H1 (cell line): ENCODE data around the gene ANP32B. TPM values are rescaled to one million over a fixed set of nuclear protein-coding genes. Genes with fewer than 3 reads are reported as not detected.

Experiments used
- CTCF ChIA-PET: fragments of 300-600 bp; sonication (Branson Sonifier 250); formaldehyde crosslinking; loops from one replicate; lab custom pipeline; 2021; ENCODE audit not compliant: partially characterized antibody; lab: Charles Lee
- POLR2A ChIA-PET: fragments of 300-600 bp; sonication (Branson Sonifier 250); formaldehyde crosslinking; loops from one replicate; lab custom pipeline; 2021; ENCODE audit warnings: inconsistent platforms; ENCODE audit not compliant: partially characterized antibody; lab: Charles Lee
- DNase-seq, 2 experiments: peaks; one replicate each; pipeline versions ENCODE4 v3.0.0 to v3.0.0-alpha.2; 2010 to 2022; ENCODE audit warnings: low spot score in 2 of 2, low read depth in 1 of 2, mixed read lengths in 1 of 2
- FAIRE-seq: peaks from 2 replicates; lab custom pipeline; 2011; peaks lifted over from hg19 to GRCh38; lab: Jason Lieb, UNC
- H2AFZ ChIP-seq: 2 replicates; pipeline ENCODE4 v1.8.1; 2012; ENCODE audit warnings: low read length, inconsistent platforms
- H2AK5ac ChIP-seq: 2 replicates; pipeline ENCODE4 v1.6.1; 2013; ENCODE audit warnings: low read depth, low read length
- H2BK120ac ChIP-seq: replicated peaks from 2 replicates; pipeline ENCODE3; 2013; ENCODE audit warnings: low read depth, low read length, inconsistent platforms
- H2BK12ac ChIP-seq: 2 replicates; pipeline ENCODE4 v1.6.1; 2013; ENCODE audit warnings: low read depth, low read length
- H2BK15ac ChIP-seq: 2 replicates; pipeline ENCODE4 v1.6.1; 2013; ENCODE audit warnings: low read length
- H2BK20ac ChIP-seq: 2 replicates; pipeline ENCODE4 v1.6.1; 2013; ENCODE audit warnings: low read length
- H2BK5ac ChIP-seq: 2 replicates; pipeline ENCODE4 v1.6.1; 2013; ENCODE audit warnings: low read depth, low read length
- H3K14ac ChIP-seq: 2 replicates; pipeline ENCODE4 v1.6.1; 2013; ENCODE audit warnings: inconsistent platforms; ENCODE audit not compliant: insufficient read length
- H3K18ac ChIP-seq: 2 replicates; pipeline ENCODE4 v1.6.1; 2013; ENCODE audit warnings: low read length; ENCODE audit errors: extremely low read depth
- H3K23ac ChIP-seq: 2 replicates; pipeline ENCODE4 v1.6.1; 2013; ENCODE audit warnings: inconsistent platforms; ENCODE audit not compliant: insufficient read length
- H3K23me2 ChIP-seq: 2 replicates; pipeline ENCODE4 v1.6.1; 2013; ENCODE audit warnings: low read depth, low read length
- H3K27ac ChIP-seq: 2 replicates; pipeline ENCODE4 v1.6.1; 2011; ENCODE audit warnings: low read depth, low read length, inconsistent platforms
- H3K27me3 ChIP-seq, 4 experiments: replicated peaks in 1 of 4; 1 replicate in 1 of 4; 2 replicates in 3 of 4; pipeline versions ENCODE4 v1.6.1 to v1.8.1; 2011 to 2013; ENCODE audit warnings: low read length in 3 of 4, mild to moderate bottlenecking in 3 of 4, inconsistent platforms in 2 of 4, mixed read lengths in 2 of 4, moderate library complexity in 1 of 4; ENCODE audit not compliant: control insufficient read depth in 3 of 4, insufficient read depth in 3 of 4; ENCODE audit errors: extremely low read depth in 1 of 4
- H3K36me3 ChIP-seq, 4 experiments: 2 replicates each; pipeline versions ENCODE4 v1.6.1 to v1.8.1; 2011 to 2013; ENCODE audit warnings: mild to moderate bottlenecking in 4 of 4, low read length in 3 of 4, moderate library complexity in 2 of 4, control low read depth in 1 of 4, inconsistent platforms in 1 of 4; ENCODE audit not compliant: insufficient read depth in 4 of 4, control insufficient read depth in 2 of 4
- H3K4ac ChIP-seq: replicated peaks from 2 replicates; pipeline ENCODE3; 2013; ENCODE audit warnings: low read length, low read depth, mixed read lengths, inconsistent platforms; ENCODE audit not compliant: insufficient read length
- H3K4me1 ChIP-seq, 4 experiments: replicated peaks in 1 of 4; 1 replicate in 1 of 4; 2 replicates in 3 of 4; pipeline versions ENCODE4 v1.6.1 to v1.8.1; 2011 to 2013; ENCODE audit warnings: low read length in 3 of 4, inconsistent platforms in 2 of 4, mixed read lengths in 1 of 4; ENCODE audit not compliant: insufficient read depth in 4 of 4, control insufficient read depth in 3 of 4
- H3K4me2 ChIP-seq, 2 experiments: 2 replicates each; pipeline versions ENCODE4 v1.6.1 to v1.8.1; 2011 to 2013; ENCODE audit warnings: low read depth in 2 of 2, low read length in 2 of 2, control low read depth in 1 of 2, inconsistent platforms in 1 of 2, mild to moderate bottlenecking in 1 of 2; ENCODE audit not compliant: insufficient read depth in 1 of 2
- H3K4me3 ChIP-seq, 4 experiments: fragments of 200-600, 300-600 bp in 1 of 4; sonication (generic), shearing (Covaris generic), sonication (Bioruptor Twin) in 1 of 4; 2 replicates each; pipeline versions ENCODE4 v1.5.1 to v1.8.1; 2011 to 2016; ENCODE audit warnings: low read length in 4 of 4, low read depth in 3 of 4, control low read depth in 2 of 4, inconsistent platforms in 2 of 4, mild to moderate bottlenecking in 2 of 4, mixed read lengths in 1 of 4, moderate library complexity in 1 of 4; ENCODE audit not compliant: insufficient read depth in 2 of 4; ENCODE audit errors: extremely low read depth in 1 of 4
- H3K56ac ChIP-seq: replicated peaks from 2 replicates; pipeline ENCODE3; 2013; ENCODE audit warnings: low read depth, mild to moderate bottlenecking, mixed read lengths, low read length, inconsistent platforms; ENCODE audit not compliant: insufficient read length
- H3K79me1 ChIP-seq: 2 replicates; pipeline ENCODE4 v1.6.1; 2013; ENCODE audit warnings: low read depth, low read length, control low read depth
- H3K79me2 ChIP-seq, 2 experiments: 2 replicates each; pipeline versions ENCODE4 v1.6.1 to v1.8.1; 2012 to 2013; ENCODE audit warnings: low read length in 2 of 2, mild to moderate bottlenecking in 2 of 2, inconsistent platforms in 1 of 2; ENCODE audit not compliant: insufficient read depth in 2 of 2, control insufficient read depth in 1 of 2
- H3K9ac ChIP-seq, 4 experiments: replicated peaks in 1 of 4; 1 replicate in 1 of 4; 2 replicates in 3 of 4; pipeline versions ENCODE4 v1.6.1 to v1.8.1; 2011 to 2013; ENCODE audit warnings: low read depth in 3 of 4, low read length in 3 of 4, control low read depth in 2 of 4, mild to moderate bottlenecking in 2 of 4, moderate library complexity in 2 of 4, inconsistent platforms in 1 of 4; ENCODE audit errors: extremely low read depth in 1 of 4
- H3K9me3 ChIP-seq, 2 experiments: 2 replicates each; pipeline versions ENCODE4 v1.6.1 to v1.8.1; 2012 to 2013; ENCODE audit warnings: mild to moderate bottlenecking in 2 of 2, moderate library complexity in 2 of 2, control low read depth in 1 of 2, inconsistent platforms in 1 of 2, low read depth in 1 of 2, low read length in 1 of 2, mixed read lengths in 1 of 2; ENCODE audit not compliant: insufficient read depth in 2 of 2
- H4K20me1 ChIP-seq, 2 experiments: replicated peaks in 1 of 2; 2 replicates each; pipeline versions ENCODE3 to v1.8.1; 2011 to 2013; ENCODE audit warnings: inconsistent platforms in 2 of 2, low read length in 2 of 2, mild to moderate bottlenecking in 1 of 2; ENCODE audit not compliant: insufficient read depth in 2 of 2, control insufficient read depth in 1 of 2
- H4K5ac ChIP-seq: 2 replicates; pipeline ENCODE4 v1.6.1; 2013; ENCODE audit warnings: low read length, low read depth, mixed read lengths, inconsistent platforms; ENCODE audit not compliant: insufficient read length
- H4K8ac ChIP-seq: 2 replicates; pipeline ENCODE4 v1.8.0; 2013; ENCODE audit warnings: mild to moderate bottlenecking, moderate library complexity, low read length, inconsistent platforms; ENCODE audit not compliant: insufficient read depth; ENCODE audit errors: extremely low read depth
- H4K91ac ChIP-seq: replicated peaks from 2 replicates; pipeline ENCODE3; 2013; ENCODE audit warnings: low read length, mixed read lengths, inconsistent platforms; ENCODE audit not compliant: insufficient read length
- BCL11A ChIP-seq, 2 experiments: IDR thresholded peaks; one replicate each; pipeline ENCODE4 v1.6.1; 2011; ENCODE audit warnings: low read depth in 2 of 2, low read length in 2 of 2, mild to moderate bottlenecking in 2 of 2
- CHD2 ChIP-seq: IDR thresholded peaks from 2 replicates; pipeline ENCODE4 v1.6.1; 2012; ENCODE audit warnings: low read length, improper control_type of control experiment
- EP300 ChIP-seq, 2 experiments: IDR thresholded peaks; 1 replicate in 1 of 2; 2 replicates in 1 of 2; pipeline ENCODE4 v1.6.1; 2011 to 2012; ENCODE audit warnings: low read depth in 2 of 2, low read length in 2 of 2, mild to moderate bottlenecking in 2 of 2, borderline replicate concordance in 1 of 2, inconsistent platforms in 1 of 2, moderate library complexity in 1 of 2
- HDAC2 ChIP-seq, 2 experiments: fragments of 300-600 bp in 1 of 2; sonication (generic) in 1 of 2; IDR thresholded peaks; 2 replicates each; pipeline ENCODE4 v1.6.1; 2011 to 2012; ENCODE audit warnings: low read depth in 2 of 2, low read length in 2 of 2, mild to moderate bottlenecking in 2 of 2, moderate library complexity in 2 of 2, borderline replicate concordance in 1 of 2, inconsistent platforms in 1 of 2
- KDM1A ChIP-seq: fragments of 200-600, 300-600 bp; sonication (generic); IDR thresholded peaks from 2 replicates; pipeline ENCODE4 v1.7.1; 2016; ENCODE audit warnings: mild to moderate bottlenecking, low read length, borderline replicate concordance
- SIN3A ChIP-seq, 2 experiments: IDR thresholded peaks in 1 of 2; conservative IDR thresholded peaks in 1 of 2; 2 replicates each; pipeline ENCODE4 v1.6.1; 2011 to 2012; ENCODE audit warnings: low read length in 2 of 2, improper control_type of control experiment in 1 of 2, low read depth in 1 of 2, mild to moderate bottlenecking in 1 of 2
- WGBS, 2 experiments: shearing (Covaris generic) in 1 of 2; methylation state at CpG; one replicate each; pipeline versions ENCODE4 v1.1.6 to v1.1.7; 2013 to 2015; ENCODE audit warnings: low lambda C conversion rate in 2 of 2, mixed read lengths in 2 of 2, inconsistent platforms in 1 of 2, low coverage in 1 of 2, missing lambda C conversion rate in 1 of 2; ENCODE audit not compliant: insufficient replicate concordance in 2 of 2, insufficient coverage in 1 of 2, insufficient read length in 1 of 2; ENCODE audit errors: extremely low coverage in 1 of 2, missing lambda C conversion rate in 1 of 2; 5-methylcytosine and 5-hydroxymethylcytosine counted together
- polyA plus RNA-seq, 7 experiments: library from polyadenylated mRNA; depleted of rRNA in 3 of 7; stranded (reverse) in 5 of 7; unstranded in 2 of 7; fragments of >200 nt in 5 of 7; fragments of 200-250 nt in 2 of 7; gene quantifications; 1 replicate in 5 of 7; 2 replicates in 1 of 7; 4 replicates in 1 of 7; pipeline versions ENCODE4 v1.2.1 to v1.2.3, GENCODE V29; 2011 to 2013; ENCODE audit warnings: missing spikeins in 2 of 7, mixed read lengths in 2 of 7
- total RNA-seq: library from RNA; stranded (reverse); fragmentation: NEBNext Ultra II Directional; extraction: Animal tissue kit (Norgen Biotek cat#: 25700); gene quantifications from 2 replicates; pipeline ENCODE4 v1.2.1, GENCODE V29; 2021

Gene ANP32B
- total and polyA plus RNA-seq, 2 of the 8 experiments (the other 6 are each of a cell fraction or from before 2014, with no cell fraction given) = 7.6 to 88.1 TPM

- no peak for DNase-seq
- no peak overlapping the region for H2AK5ac ChIP-seq
- H2BK15ac ChIP-seq = no peak overlapping the region
- H3K4me2 ChIP-seq = peak overlapping the region; percentile 75 to 89
- H3K9me3 ChIP-seq = 0 out of 4 replicates have a peak, but pooled peaks cover 0 to 5% of the 10 kb centered on the region in 2 experiments
- peaks cover 0 to 4% (median 2%) of the 10 kb centered on the region in 4 experiments; a peak in 1 of 7 replicates for H3K4me1 ChIP-seq
- H3K23ac ChIP-seq = no peak overlapping the region
- H4K8ac ChIP-seq = no peak overlapping the region
- no peak overlapping the region for H3K14ac ChIP-seq
- H3K4ac ChIP-seq = no peak overlapping the region
- FAIRE-seq = no peak
- H4K5ac ChIP-seq = no peak overlapping the region
- H3K4me3 ChIP-seq = peak overlapping the region; percentile 57 to 94 (median 83)
- H2BK5ac ChIP-seq = no peak overlapping the region
- peak overlapping the region; percentile 78 for H3K18ac ChIP-seq
- no peak overlapping the region for H2BK120ac ChIP-seq
- H4K20me1 ChIP-seq = peaks cover 2 to 6% of the 10 kb centered on the region in 2 experiments
- H3K56ac ChIP-seq = no peak overlapping the region
- no peaks in the 10 kb centered on the region; the same call in 1 of the 2 replicates for H3K23me2 ChIP-seq
- CTCF ChIA-PET = interaction anchor here (0.7 to 1.5 kb wide), 5 partner anchors 14 to 717 kb away, joined by 3 to 4 read pairs (median 3); no protein-coding TSS in a partner anchor
- peaks cover 0 to 4% of the 10 kb centered on the region in 2 experiments; a peak in 1 of 4 replicates for H3K79me2 ChIP-seq
- H2AFZ ChIP-seq = 0 out of 2 replicates have a peak overlapping the region, but pooled peaks have one; percentile 40
- peak; percentile 93 for TF ChIP-seq KDM1A
- no peak for TF ChIP-seq EP300 (IDR thresholded peaks at IDR 0.05; ENCODE audit: borderline replicate concordance in 1 of 2, low read depth in 2 of 2, low read length in 2 of 2)
- no peak for TF ChIP-seq BCL11A (IDR thresholded peaks at IDR 0.05; ENCODE audit: low read depth in 2 of 2, low read length in 2 of 2)
- no peak for TF ChIP-seq CHD2
- peak in 1 of 2 experiments; percentile 89; a peak in 1 of 4 replicates for TF ChIP-seq HDAC2 (IDR thresholded peaks at IDR 0.05; ENCODE audit: borderline replicate concordance in 1 of 2, low read depth in 2 of 2, low read length in 2 of 2)
- peak in 1 of 2 experiments; percentile 53; a peak in 1 of 4 replicates for TF ChIP-seq SIN3A (conservative IDR thresholded peaks at IDR 0.05 in 1 of 2, IDR thresholded peaks at IDR 0.05 in 1 of 2; ENCODE audit: low read depth in 1 of 2, low read length in 2 of 2)
- TF ChIP-seq, all 59 proteins: peak for 3
- WGBS, 2 experiments = 30% methylated on average over 14 of the region's 14 CpGs; no CpG with 5 or more reads in 1 of the 2 experiments
- Histone ChIP-seq H3K79me1 (peaks cover 7% of the 10 kb centered on the region; the same call in 1 of the 2 replicates), H3K27ac (no peak overlapping the region), H4K91ac (peak overlapping the region; percentile 76), H2BK20ac (no peak overlapping the region), H3K36me3 (peaks cover 0 to 9% (median 4%) of the 10 kb centered on the region in 4 experiments; a peak in 4 of 8 replicates), H2BK12ac (no peak overlapping the region), H3K27me3 (peaks cover 0 to 3% (median 0%) of the 10 kb centered on the region in 4 experiments; a peak in 2 of 7 replicates), H3K9ac (peak overlapping the region in 3 of 4 experiments; percentile 65 to 84 (median 75); a peak in 6 of 7 replicates)
- POLR2A ChIA-PET = interaction anchor here (0.6 to 2.3 kb wide), 15 partner anchors 8 to 164 kb away, joined by 3 to 7 read pairs (median 4); partner anchors contain the start of genes ANP32B, CORO2A and TRMO
Measured at GRCh38 chr9:98057138-98057799, 74.1 kb downstream of the ANP32B start.
